HL-60 (cell line): ENCODE results near the gene FOSB.

Experiments
- DNase-seq, 2 experiments: peaks; one replicate each; pipeline ENCODE4 v3.0.0-alpha.2; 2010 to 2020; ENCODE audit warnings: low read depth in 1 of 2, low spot score in 1 of 2
- H3K27ac ChIP-seq: fragments of 250-450 bp; sonication (Bioruptor Pico); replicated peaks from 2 replicates; pipeline ENCODE4 v1.5.1; 2020; ENCODE audit warnings: mild to moderate bottlenecking, moderate library complexity
- H3K27me3 ChIP-seq: fragments of 250-450 bp; sonication (Bioruptor Pico); 2 replicates; pipeline ENCODE4 v1.5.1; 2021; ENCODE audit warnings: mild to moderate bottlenecking, moderate library complexity; ENCODE audit not compliant: insufficient read depth, poor library complexity, severe bottlenecking
- H3K4me3 ChIP-seq: replicated peaks from 2 replicates; pipeline ENCODE4 v1.5.1; 2011; ENCODE audit warnings: mild to moderate bottlenecking, control low read depth, low read length; ENCODE audit not compliant: insufficient read depth
- GABPA ChIP-seq: IDR thresholded peaks from 2 replicates; pipeline ENCODE4 v1.6.1; 2012; ENCODE audit warnings: low read depth
- POLR2AphosphoS5 ChIP-seq: IDR thresholded peaks from 2 replicates; pipeline ENCODE4 v1.6.1; 2012; ENCODE audit warnings: low read depth
- REST ChIP-seq: IDR thresholded peaks from 2 replicates; pipeline ENCODE4 v1.6.1; 2012; ENCODE audit warnings: low read depth; ENCODE audit not compliant: insufficient replicate concordance
- SPI1 ChIP-seq: IDR thresholded peaks from 2 replicates; pipeline ENCODE4 v1.6.1; 2012; ENCODE audit warnings: low read depth, mild to moderate bottlenecking, borderline replicate concordance
- TF ChIP-seq, protein P1 (sequence below): IDR thresholded peaks from one replicate; pipeline ENCODE4 v1.5.1; 2011; ENCODE audit warnings: low read length, control low read depth, inconsistent platforms; ENCODE audit not compliant: insufficient read depth

The FOSB gene

DNA sequence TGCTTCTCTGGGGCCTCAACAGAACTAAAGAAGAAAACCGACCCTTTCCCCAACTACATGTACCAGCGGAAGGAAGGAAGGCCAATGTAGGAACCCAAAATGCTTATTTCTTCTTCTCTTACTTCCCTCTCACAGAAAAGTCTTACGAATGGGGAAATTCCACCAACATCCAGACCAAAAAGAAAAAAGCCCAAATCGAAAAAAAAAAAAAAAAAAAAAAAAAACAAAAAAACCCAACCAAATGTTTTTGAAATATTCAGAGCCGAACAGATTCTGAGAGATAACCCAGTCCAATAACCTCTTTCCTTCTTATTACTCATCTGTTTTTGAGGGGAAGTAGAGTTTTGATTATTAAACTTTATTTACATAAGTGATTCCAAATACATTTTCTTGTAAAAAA lies 34.3 kb downstream of the FOSB start:
- no peak for TF ChIP-seq SPI1
- TF ChIP-seq POLR2AphosphoS5 = no peak
- no peak for TF ChIP-seq GABPA
- TF ChIP-seq, protein P1, sequence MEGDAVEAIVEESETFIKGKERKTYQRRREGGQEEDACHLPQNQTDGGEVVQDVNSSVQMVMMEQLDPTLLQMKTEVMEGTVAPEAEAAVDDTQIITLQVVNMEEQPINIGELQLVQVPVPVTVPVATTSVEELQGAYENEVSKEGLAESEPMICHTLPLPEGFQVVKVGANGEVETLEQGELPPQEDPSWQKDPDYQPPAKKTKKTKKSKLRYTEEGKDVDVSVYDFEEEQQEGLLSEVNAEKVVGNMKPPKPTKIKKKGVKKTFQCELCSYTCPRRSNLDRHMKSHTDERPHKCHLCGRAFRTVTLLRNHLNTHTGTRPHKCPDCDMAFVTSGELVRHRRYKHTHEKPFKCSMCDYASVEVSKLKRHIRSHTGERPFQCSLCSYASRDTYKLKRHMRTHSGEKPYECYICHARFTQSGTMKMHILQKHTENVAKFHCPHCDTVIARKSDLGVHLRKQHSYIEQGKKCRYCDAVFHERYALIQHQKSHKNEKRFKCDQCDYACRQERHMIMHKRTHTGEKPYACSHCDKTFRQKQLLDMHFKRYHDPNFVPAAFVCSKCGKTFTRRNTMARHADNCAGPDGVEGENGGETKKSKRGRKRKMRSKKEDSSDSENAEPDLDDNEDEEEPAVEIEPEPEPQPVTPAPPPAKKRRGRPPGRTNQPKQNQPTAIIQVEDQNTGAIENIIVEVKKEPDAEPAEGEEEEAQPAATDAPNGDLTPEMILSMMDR = no peak
- no peak for TF ChIP-seq REST
- H3K27ac ChIP-seq = no peak overlapping the region
- no peak for DNase-seq

DNA sequence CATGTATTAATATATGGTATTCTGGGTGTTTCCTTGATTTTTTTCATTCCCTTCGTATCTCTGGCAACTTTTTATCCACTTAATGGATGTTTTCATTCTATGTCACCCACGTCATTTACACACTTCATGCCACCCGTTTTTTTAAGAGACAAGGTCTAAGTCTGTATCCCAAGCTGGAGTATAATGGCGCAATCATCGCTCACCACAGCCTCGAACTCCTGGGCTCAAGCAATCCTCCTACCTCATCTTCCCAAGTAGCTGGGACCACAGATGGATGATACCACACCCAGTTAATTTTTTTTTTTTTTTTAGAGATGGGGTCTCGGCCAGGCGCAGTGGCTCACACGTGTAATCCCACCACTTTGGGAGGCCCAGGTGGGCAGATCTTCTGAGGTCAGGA lies 36.1 kb downstream of the FOSB start:
- DNase-seq = no peak
- no peak overlapping the region for H3K4me3 ChIP-seq
- H3K27ac ChIP-seq = no peak overlapping the region
- peaks cover 4% of the 10 kb centered on the region for H3K27me3 ChIP-seq
- TF ChIP-seq, protein P1 = no peak
- TF ChIP-seq GABPA (no peak), REST (no peak), POLR2AphosphoS5 (no peak), SPI1 (no peak)

More for the DNA sequence above, 34.3 kb downstream of the FOSB start:
- Histone ChIP-seq H3K4me3 (no peak overlapping the region), H3K27me3 (peaks cover 15% of the 10 kb centered on the region)

- TF ChIP-seq REST (no peak), SPI1 (no peak), GABPA (no peak), POLR2AphosphoS5 (no peak)
- TF ChIP-seq, protein P1 = no peak
- H3K27ac ChIP-seq = no peak overlapping the region
- no peaks in the 10 kb centered on the region for H3K27me3 ChIP-seq
- no peak for DNase-seq
- H3K4me3 ChIP-seq = no peak overlapping the region
Measured at GRCh38 chr19:45505151-45505995, 37.6 kb downstream of the FOSB start.
